Measurements from ENCODE around the gene PIGM.
"Not testable (repeated sequence)": the region's sequence is repeated elsewhere in the genome, so short reads cannot be mapped to it uniquely, and the experiment has no call there.

The PIGM gene

DNA sequence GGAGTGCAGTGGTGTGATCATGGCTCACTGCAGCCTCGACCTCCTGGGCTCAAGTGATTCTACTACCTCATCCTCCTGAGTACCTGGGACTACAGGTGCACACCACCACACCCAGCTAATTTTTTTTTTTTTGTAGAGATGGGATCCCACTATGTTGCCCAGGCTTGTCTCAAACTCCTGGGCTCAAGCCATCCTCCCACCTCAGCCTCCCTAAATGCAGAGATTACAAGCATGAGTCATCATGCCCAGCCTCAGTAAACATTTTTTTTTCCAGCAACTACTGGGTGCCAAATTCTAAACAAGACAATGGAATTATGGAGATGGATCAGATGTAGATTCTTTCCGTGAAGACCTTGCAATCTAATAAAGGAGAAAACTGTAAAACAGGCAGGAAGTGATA is 18.4 kb upstream of the PIGM start:
- WGBS (ENCODE audit: extremely low coverage, insufficient coverage, insufficient read length) = no CpG with 5 or more reads among the region's 2 CpGs
- H3K4me1 ChIP-seq (ENCODE audit: control insufficient read depth in 1 of 2, insufficient read depth in 2 of 2, low read length in 2 of 2); H3K36me3 ChIP-seq (ENCODE audit: control insufficient read depth in 1 of 2, insufficient read depth in 2 of 2, low read length in 2 of 2); H4K91ac ChIP-seq (ENCODE audit: low read depth, low read length); H3K79me2 ChIP-seq (ENCODE audit: control insufficient read depth, insufficient read depth, low read length, poor library complexity); H3K9me3 ChIP-seq (ENCODE audit: insufficient read depth, low read depth, low read length); H2BK12ac ChIP-seq (ENCODE audit: low read length); H3K27me3 ChIP-seq (ENCODE audit: insufficient read depth, low read length); H3K27ac ChIP-seq (ENCODE audit: low read depth, low read length); H4K12ac ChIP-seq (ENCODE audit: low read depth, low read length); H2BK5ac ChIP-seq (ENCODE audit: low read depth, low read length, poor library complexity); H3K79me1 ChIP-seq (ENCODE audit: low read length); H2BK120ac ChIP-seq (ENCODE audit: insufficient read depth, low read length, poor library complexity); H3K14ac ChIP-seq (ENCODE audit: low read length); H3K18ac ChIP-seq (ENCODE audit: low read length); H3K23ac ChIP-seq (ENCODE audit: low read length); H2AK5ac ChIP-seq (ENCODE audit: low read length); H3K4me3 ChIP-seq (ENCODE audit: low read depth, low read length); H2AFZ ChIP-seq (ENCODE audit: insufficient read depth, low read length, poor library complexity); H4K8ac ChIP-seq (ENCODE audit: low read depth, low read length); DNase-seq; H3K9ac ChIP-seq (ENCODE audit: low read length); H3K4me2 ChIP-seq (ENCODE audit: low read length); H3K4ac ChIP-seq (ENCODE audit: low read depth, low read length): not testable (repeated sequence)

DNA sequence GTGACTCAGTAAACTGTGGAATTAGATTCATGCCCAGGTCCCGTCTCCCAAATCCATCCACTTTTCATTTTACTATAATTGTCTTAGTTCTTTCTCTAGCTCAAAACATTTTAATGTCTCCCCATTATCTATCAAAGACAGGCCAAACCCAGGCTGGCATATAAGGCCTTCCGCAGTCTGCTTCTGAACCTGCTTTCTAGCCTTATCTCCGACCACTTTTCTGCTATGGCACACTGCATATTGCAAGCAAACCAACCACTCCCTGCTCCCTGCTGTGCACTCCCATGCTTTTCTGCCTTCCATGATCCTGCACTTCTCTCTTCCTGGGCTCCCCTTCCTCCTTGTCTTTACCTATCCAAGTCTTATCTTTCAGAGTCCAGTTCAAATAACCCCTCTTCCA is 17.3 kb upstream of the PIGM start:
- no peak overlapping the region for H3K9ac ChIP-seq (ENCODE audit: low read length)
- DNase-seq = no peak
- WGBS (ENCODE audit: extremely low coverage, insufficient coverage, insufficient read length) = no CpG with 5 or more reads among the region's 3 CpGs

DNA sequence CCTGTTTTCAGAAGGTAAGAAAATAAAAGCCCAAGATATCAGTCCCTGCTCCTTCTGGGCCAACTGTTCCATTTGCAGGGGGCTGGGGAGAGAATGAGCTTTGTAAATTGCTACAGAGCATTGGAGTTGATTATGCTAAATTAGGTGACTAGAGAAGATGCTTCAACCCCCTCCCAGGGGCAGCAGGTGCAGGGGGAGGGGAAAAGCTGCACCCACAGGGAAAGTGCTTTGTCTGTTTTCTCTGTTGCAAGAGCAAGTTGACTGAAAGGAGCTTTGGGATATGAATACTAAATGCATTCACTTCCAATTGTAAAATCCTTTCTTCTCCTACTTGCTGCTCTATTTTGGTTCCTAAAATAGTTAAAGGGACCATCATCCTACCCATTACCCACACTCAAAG is 16.5 kb upstream of the PIGM start:
- Histone ChIP-seq H2AFZ (ENCODE audit: insufficient read depth, low read length, poor library complexity) (no peak overlapping the region), H2BK120ac (ENCODE audit: insufficient read depth, low read length, poor library complexity) (no peak overlapping the region), H2BK12ac (ENCODE audit: low read length) (no peak overlapping the region), H3K79me1 (ENCODE audit: low read length) (no peaks in the 10 kb centered on the region), H3K4me3 (ENCODE audit: low read depth, low read length) (no peak overlapping the region), H4K91ac (ENCODE audit: low read depth, low read length) (no peak overlapping the region), H4K8ac (ENCODE audit: low read depth, low read length) (no peak overlapping the region), H3K23ac (ENCODE audit: low read length) (no peak overlapping the region), H3K27me3 (ENCODE audit: insufficient read depth, low read length) (no peaks in the 10 kb centered on the region), H2AK5ac (ENCODE audit: low read length) (no peak overlapping the region), H3K18ac (ENCODE audit: low read length) (no peak overlapping the region), H2BK5ac (ENCODE audit: low read depth, low read length, poor library complexity) (no peak overlapping the region), H3K14ac (ENCODE audit: low read length) (no peak overlapping the region), H3K27ac (ENCODE audit: low read depth, low read length) (no peak overlapping the region), H3K36me3 (ENCODE audit: control insufficient read depth in 1 of 2, insufficient read depth in 2 of 2, low read length in 2 of 2) (no peaks in the 10 kb centered on the region), H4K12ac (ENCODE audit: low read depth, low read length) (no peak overlapping the region), H3K4me1 (ENCODE audit: control insufficient read depth in 1 of 2, insufficient read depth in 2 of 2, low read length in 2 of 2) (no peaks in the 10 kb centered on the region), H3K9me3 (ENCODE audit: insufficient read depth, low read depth, low read length) (no peaks in the 10 kb centered on the region), H3K4ac (ENCODE audit: low read depth, low read length) (no peak overlapping the region), H3K4me2 (ENCODE audit: low read length) (no peak overlapping the region), H3K79me2 (ENCODE audit: control insufficient read depth, insufficient read depth, low read length, poor library complexity) (no peaks in the 10 kb centered on the region), H3K9ac (ENCODE audit: low read length) (no peak overlapping the region)
- DNase-seq = no peak

More for the DNA sequence above, 17.3 kb upstream of the PIGM start:
- Histone ChIP-seq H2BK120ac (ENCODE audit: insufficient read depth, low read length, poor library complexity) (no peak overlapping the region), H3K4me1 (ENCODE audit: control insufficient read depth in 1 of 2, insufficient read depth in 2 of 2, low read length in 2 of 2) (no peaks in the 10 kb centered on the region), H3K4me2 (ENCODE audit: low read length) (no peak overlapping the region), H2AFZ (ENCODE audit: insufficient read depth, low read length, poor library complexity) (no peak overlapping the region), H2AK5ac (ENCODE audit: low read length) (no peak overlapping the region), H2BK5ac (ENCODE audit: low read depth, low read length, poor library complexity) (no peak overlapping the region), H3K27ac (ENCODE audit: low read depth, low read length) (no peak overlapping the region), H3K79me2 (ENCODE audit: control insufficient read depth, insufficient read depth, low read length, poor library complexity) (no peaks in the 10 kb centered on the region), H2BK12ac (ENCODE audit: low read length) (no peak overlapping the region), H3K23ac (ENCODE audit: low read length) (no peak overlapping the region), H3K14ac (ENCODE audit: low read length) (no peak overlapping the region), H3K9me3 (ENCODE audit: insufficient read depth, low read depth, low read length) (no peaks in the 10 kb centered on the region), H4K8ac (ENCODE audit: low read depth, low read length) (no peak overlapping the region), H3K79me1 (ENCODE audit: low read length) (no peaks in the 10 kb centered on the region), H3K36me3 (ENCODE audit: control insufficient read depth in 1 of 2, insufficient read depth in 2 of 2, low read length in 2 of 2) (no peaks in the 10 kb centered on the region), H3K27me3 (ENCODE audit: insufficient read depth, low read length) (no peaks in the 10 kb centered on the region), H3K4me3 (ENCODE audit: low read depth, low read length) (no peak overlapping the region), H3K4ac (ENCODE audit: low read depth, low read length) (no peak overlapping the region), H4K91ac (ENCODE audit: low read depth, low read length) (no peak overlapping the region), H3K18ac (ENCODE audit: low read length) (no peak overlapping the region), H4K12ac (ENCODE audit: low read depth, low read length) (no peak overlapping the region)

DNA sequence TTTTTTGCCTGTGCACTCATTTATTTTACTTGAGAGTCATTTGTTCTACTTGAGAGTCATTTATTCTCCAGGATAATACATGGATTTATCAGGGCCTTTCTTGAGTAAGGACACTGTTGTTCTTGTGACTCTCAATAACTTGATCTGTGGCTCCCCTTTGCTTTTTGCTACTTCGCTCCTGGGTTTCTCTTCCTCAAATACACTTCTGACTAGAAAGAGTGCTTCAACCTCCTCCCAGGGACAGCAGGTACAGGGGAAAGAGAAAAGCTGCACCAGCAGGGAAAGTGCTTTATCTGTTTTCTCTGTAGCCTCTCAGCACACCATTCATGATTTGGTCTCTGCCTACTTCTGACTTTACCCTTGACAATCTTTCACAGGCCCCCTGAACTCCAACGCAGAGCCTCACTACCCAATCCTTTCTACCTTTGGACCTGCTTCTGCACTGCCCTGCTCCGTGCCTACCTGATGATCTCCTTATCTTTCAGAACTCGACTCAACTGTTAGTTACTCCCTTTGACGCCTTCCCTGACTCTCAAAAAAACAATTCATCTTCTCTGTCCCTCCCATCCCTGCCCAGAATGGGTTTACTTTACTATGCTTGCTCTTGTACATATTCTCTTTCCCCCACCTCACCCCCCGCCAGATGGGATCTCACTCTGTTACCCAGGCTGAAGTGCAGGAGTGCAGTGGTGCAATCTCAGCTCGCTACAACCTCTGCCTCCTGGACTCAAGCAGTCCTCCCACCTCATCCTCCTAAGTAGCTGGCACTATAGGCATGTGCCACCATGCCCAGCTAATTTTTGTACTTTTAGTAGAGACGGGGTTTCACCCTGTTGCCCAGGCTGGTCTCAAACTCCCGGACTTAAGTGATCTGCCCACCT is 15.6 kb upstream of the PIGM start:
- Histone ChIP-seq H3K4me2 (ENCODE audit: low read length) (no peak overlapping the region), H3K79me1 (ENCODE audit: low read length) (no peaks in the 10 kb centered on the region), H4K8ac (ENCODE audit: low read depth, low read length) (no peak overlapping the region), H2BK120ac (ENCODE audit: insufficient read depth, low read length, poor library complexity) (no peak overlapping the region), H4K91ac (ENCODE audit: low read depth, low read length) (no peak overlapping the region), H3K27me3 (ENCODE audit: insufficient read depth, low read length) (no peaks in the 10 kb centered on the region), H2BK12ac (ENCODE audit: low read length) (no peak overlapping the region), H3K79me2 (ENCODE audit: control insufficient read depth, insufficient read depth, low read length, poor library complexity) (no peaks in the 10 kb centered on the region), H3K9me3 (ENCODE audit: insufficient read depth, low read depth, low read length) (no peaks in the 10 kb centered on the region), H2AK5ac (ENCODE audit: low read length) (no peak overlapping the region), H3K9ac (ENCODE audit: low read length) (no peak overlapping the region), H3K23ac (ENCODE audit: low read length) (no peak overlapping the region), H3K4ac (ENCODE audit: low read depth, low read length) (no peak overlapping the region), H2AFZ (ENCODE audit: insufficient read depth, low read length, poor library complexity) (no peak overlapping the region), H3K14ac (ENCODE audit: low read length) (no peak overlapping the region), H3K4me3 (ENCODE audit: low read depth, low read length) (no peak overlapping the region), H3K36me3 (ENCODE audit: control insufficient read depth in 1 of 2, insufficient read depth in 2 of 2, low read length in 2 of 2) (no peaks in the 10 kb centered on the region), H3K18ac (ENCODE audit: low read length) (no peak overlapping the region), H3K4me1 (ENCODE audit: control insufficient read depth in 1 of 2, insufficient read depth in 2 of 2, low read length in 2 of 2) (no peaks in the 10 kb centered on the region), H3K27ac (ENCODE audit: low read depth, low read length) (no peak overlapping the region), H4K12ac (ENCODE audit: low read depth, low read length) (no peak overlapping the region), H2BK5ac (ENCODE audit: low read depth, low read length, poor library complexity) (no peak overlapping the region)
- DNase-seq = no peak
- WGBS (ENCODE audit: extremely low coverage, insufficient coverage, insufficient read length) = no CpG with 5 or more reads among the region's 9 CpGs

All from trophoblast cell (in vitro differentiated cells and primary cell).